Kidney epithelial cell (primary cell): ENCODE data around the gene ENAH. TPM values are rescaled to one million over a fixed set of nuclear protein-coding genes. Genes with fewer than 3 reads are reported as not detected.

Experiments
- DNase-seq: peaks from one replicate; pipeline ENCODE4 v3.0.0-alpha.2; 2010; ENCODE audit warnings: low read depth
- H3K27me3 ChIP-seq: 2 replicates; pipeline ENCODE4 v1.6.0; 2011; ENCODE audit warnings: low read length; ENCODE audit not compliant: control insufficient read depth, insufficient read depth
- H3K36me3 ChIP-seq: 2 replicates; pipeline ENCODE4 v1.5.1; 2011; ENCODE audit warnings: low read length; ENCODE audit not compliant: control insufficient read depth, insufficient read depth
- H3K4me3 ChIP-seq: 2 replicates; pipeline ENCODE4 v1.5.1; 2011; ENCODE audit warnings: low read depth, mild to moderate bottlenecking, control low read depth, low read length
- total RNA-seq: library from RNA; depleted of rRNA; stranded (reverse); fragments of >200 nt; gene quantifications from 2 replicates; pipeline ENCODE4 v1.2.3, GENCODE V29; 2015
- TF ChIP-seq, protein P1 (sequence below): IDR thresholded peaks from 2 replicates; pipeline ENCODE4 v1.5.1; 2011; ENCODE audit warnings: mild to moderate bottlenecking, moderate library complexity, low read length, control low read depth, inconsistent platforms; ENCODE audit not compliant: insufficient read depth, poor library complexity, severe bottlenecking

The ENAH gene
- total RNA-seq, 1 donor from 2014 or later, result 95.8 TPM

DNA sequence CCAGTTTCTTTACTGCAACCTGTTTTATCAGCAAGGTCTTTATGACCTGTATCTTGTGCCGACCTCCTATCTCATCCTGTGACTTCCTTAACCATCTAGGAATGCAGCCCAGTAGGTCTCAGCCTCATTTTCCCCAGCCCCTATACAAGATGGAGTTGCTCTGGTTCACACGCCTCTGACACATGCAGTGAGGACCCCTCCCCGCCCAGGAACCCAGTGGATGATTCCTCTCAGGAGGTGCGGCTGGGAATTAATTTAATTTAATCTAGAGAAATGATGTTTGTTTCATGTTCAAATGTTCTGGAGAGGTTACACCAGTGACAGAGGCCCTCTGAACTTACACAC is 186.1 kb downstream of the ENAH start:
- TF ChIP-seq, protein P1, sequence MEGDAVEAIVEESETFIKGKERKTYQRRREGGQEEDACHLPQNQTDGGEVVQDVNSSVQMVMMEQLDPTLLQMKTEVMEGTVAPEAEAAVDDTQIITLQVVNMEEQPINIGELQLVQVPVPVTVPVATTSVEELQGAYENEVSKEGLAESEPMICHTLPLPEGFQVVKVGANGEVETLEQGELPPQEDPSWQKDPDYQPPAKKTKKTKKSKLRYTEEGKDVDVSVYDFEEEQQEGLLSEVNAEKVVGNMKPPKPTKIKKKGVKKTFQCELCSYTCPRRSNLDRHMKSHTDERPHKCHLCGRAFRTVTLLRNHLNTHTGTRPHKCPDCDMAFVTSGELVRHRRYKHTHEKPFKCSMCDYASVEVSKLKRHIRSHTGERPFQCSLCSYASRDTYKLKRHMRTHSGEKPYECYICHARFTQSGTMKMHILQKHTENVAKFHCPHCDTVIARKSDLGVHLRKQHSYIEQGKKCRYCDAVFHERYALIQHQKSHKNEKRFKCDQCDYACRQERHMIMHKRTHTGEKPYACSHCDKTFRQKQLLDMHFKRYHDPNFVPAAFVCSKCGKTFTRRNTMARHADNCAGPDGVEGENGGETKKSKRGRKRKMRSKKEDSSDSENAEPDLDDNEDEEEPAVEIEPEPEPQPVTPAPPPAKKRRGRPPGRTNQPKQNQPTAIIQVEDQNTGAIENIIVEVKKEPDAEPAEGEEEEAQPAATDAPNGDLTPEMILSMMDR, result no peak
- Histone ChIP-seq H3K4me3 (no peak overlapping the region), H3K27me3 (no peaks in the 10 kb centered on the region), H3K36me3 (no peaks in the 10 kb centered on the region)
- no peak for DNase-seq

DNA sequence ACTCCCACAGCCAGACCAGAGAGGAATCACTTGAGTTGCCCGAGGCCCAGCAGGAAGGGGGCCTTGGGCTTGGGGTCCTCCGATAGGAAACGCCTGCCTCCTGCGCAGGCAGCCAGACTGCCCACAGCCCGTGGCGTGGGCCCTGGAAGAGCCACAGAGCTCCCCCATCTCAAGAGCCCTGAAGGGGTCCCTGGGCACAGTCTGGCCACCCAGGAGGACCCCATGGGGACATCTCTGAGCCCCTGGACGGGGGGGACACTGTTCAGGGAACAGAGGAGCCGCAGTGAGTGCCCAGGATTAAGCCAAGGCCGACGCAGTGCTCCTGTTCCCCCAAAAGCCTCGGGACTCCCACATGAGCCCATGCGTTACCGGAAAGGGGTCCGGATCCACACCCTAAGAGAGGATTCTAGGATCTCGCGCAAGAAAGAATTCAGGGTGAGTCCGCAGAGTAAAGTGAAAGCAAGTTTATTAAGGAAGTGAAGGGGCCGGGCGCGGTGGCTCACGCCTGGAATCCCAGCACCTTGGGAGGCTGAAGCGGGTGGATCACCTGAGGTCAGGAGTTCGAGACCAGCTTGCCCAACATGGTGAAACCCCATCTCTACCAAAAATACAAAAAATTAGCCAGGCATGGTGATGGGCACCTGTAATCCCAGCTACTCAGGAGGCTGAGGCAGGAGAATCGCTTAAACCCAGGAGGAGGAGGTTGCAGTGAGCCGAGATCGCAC is 187.0 kb downstream of the ENAH start:
- DNase-seq, result no peak
- TF ChIP-seq, protein P1, result no peak
- H3K36me3 ChIP-seq, result no peaks in the 10 kb centered on the region
- no peaks in the 10 kb centered on the region for H3K27me3 ChIP-seq
- no peak overlapping the region for H3K4me3 ChIP-seq

- no peak overlapping the region for H3K4me3 ChIP-seq
- TF ChIP-seq, protein P1, result no peak
- no peaks in the 10 kb centered on the region for H3K36me3 ChIP-seq
- H3K27me3 ChIP-seq, result no peaks in the 10 kb centered on the region
- no peak for DNase-seq
Observed at GRCh38 chr1:225464851-225465792, 187.8 kb downstream of the ENAH start.

DNA sequence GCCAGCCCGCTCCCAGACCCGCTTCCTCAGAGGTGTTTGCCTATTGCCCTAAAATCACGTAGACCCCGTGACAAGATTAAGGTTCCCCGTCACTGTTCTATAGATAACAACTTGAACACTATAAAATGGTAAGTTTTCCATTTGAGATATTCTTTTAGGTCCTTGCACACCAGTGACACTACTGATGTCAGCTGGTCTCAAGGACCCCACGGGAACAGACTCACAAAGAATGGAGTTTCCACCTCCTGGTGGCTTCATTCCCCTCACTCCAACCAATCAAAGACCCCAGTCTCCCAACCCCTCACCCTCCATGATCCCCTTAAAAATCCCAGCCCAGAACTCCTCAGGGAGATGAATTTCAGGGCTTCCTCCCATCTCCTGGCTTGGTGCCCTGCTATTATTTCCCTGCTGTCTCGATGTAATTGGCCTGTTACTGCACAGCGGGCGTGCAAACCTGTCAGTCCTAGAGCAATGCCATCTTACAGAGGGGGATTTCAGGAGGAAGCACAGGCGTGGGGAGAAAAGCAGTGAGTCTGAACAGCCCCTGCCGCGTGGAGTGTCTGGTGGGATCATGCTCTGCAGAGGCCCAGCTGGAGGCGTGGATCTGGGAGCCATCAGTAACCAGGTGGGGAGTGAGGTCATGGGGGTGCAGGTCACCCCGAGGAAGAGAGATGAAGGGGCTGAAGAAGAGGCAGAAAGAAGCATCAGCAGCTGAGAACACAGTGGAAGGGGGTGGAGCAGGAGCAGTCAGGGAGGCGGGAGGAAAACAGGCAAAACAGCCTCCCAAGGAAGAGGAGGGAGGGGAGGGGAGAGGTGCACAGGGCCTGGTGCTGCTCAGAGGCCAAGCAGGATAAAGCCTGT is 190.0 kb downstream of the ENAH start:
- Histone ChIP-seq H3K27me3 (no peaks in the 10 kb centered on the region), H3K4me3 (no peak overlapping the region), H3K36me3 (no peaks in the 10 kb centered on the region)
- TF ChIP-seq, protein P1, result no peak
- no peak for DNase-seq

DNA sequence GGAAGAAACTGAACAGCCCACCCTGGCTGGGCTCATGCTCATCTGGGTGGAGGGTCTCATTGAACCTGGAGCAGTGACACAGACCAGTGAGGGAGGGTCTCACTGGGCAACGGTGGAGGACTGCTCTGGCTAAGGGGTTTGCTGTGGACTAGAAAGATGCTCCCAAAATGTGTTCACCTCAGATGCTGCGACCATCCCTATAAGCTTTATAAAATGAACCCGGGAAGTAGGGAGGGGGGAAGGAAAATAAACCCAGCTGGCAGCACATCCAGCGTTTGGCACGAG is 190.6 kb downstream of the ENAH start:
- no peak for DNase-seq
- TF ChIP-seq, protein P1, result no peak
- Histone ChIP-seq H3K27me3 (no peaks in the 10 kb centered on the region), H3K4me3 (no peak overlapping the region), H3K36me3 (no peaks in the 10 kb centered on the region)
